HepG2 (cell line): ENCODE measurements around the gene PRKG1. TPM values are rescaled to one million over a fixed set of nuclear protein-coding genes. Genes with fewer than 3 reads are reported as not detected.

Experiments
- ATAC-seq: fragments of 200-7000 bp; cut with Tn5 transposase; 3 replicates; pipeline ENCODE4 v1.9.1; 2020; ENCODE audit warnings: mild to moderate bottlenecking, moderate library complexity
- BruUV-seq: library from RNA; stranded (reverse); fragments of 400-500 nt; replicated peaks from 2 replicates; lab custom pipeline; 2021; lab: Mats Ljungman, UMichigan
- CTCF ChIA-PET: fragments of 300-600 bp; formaldehyde crosslinking; extraction: SDS; loops from one replicate; lab custom pipeline; 2021; ENCODE audit warnings: low total read pairs, inconsistent platforms, low intra/inter-chr PET ratio; lab: Yijun Ruan, JAX
- POLR2A ChIA-PET: fragments of 350-600 bp; sonication (Branson Sonifier 250); formaldehyde crosslinking; loops from one replicate; lab custom pipeline; 2020; ENCODE audit warnings: antibody characterized with exemption, inconsistent platforms; lab: Yijun Ruan, JAX
- DNase-seq: peaks from one replicate; pipeline ENCODE4 v3.0.0-alpha.2; 2015; ENCODE audit warnings: low spot score
- FAIRE-seq: peaks from 3 replicates; lab custom pipeline; 2011; peaks lifted over from hg19 to GRCh38; lab: Jason Lieb, UNC
- H2AFZ ChIP-seq: one replicate; pipeline ENCODE4 v1.6.1; 2011; ENCODE audit warnings: low read length, inconsistent platforms
- H3K27ac ChIP-seq: fragments of 300-600 bp; 3 replicates; pipeline ENCODE4 v1.8.0; 2011; ENCODE audit warnings: mixed run types, mild to moderate bottlenecking, mixed read lengths, low read length, inconsistent platforms; ENCODE audit not compliant: insufficient read depth; ENCODE audit errors: extremely low read length
- H3K27me3 ChIP-seq, 2 experiments: fragments of 200-600 bp in 1 of 2; 2 replicates in 1 of 2; 3 replicates in 1 of 2; pipeline versions ENCODE4 v1.6.0 to v1.8.0; 2011; ENCODE audit warnings: low read length in 2 of 2, mild to moderate bottlenecking in 2 of 2, moderate library complexity in 2 of 2, inconsistent platforms in 1 of 2; ENCODE audit not compliant: insufficient read depth in 2 of 2, control insufficient read depth in 1 of 2
- H3K36me3 ChIP-seq, 2 experiments: fragments of 200-600 bp in 1 of 2; replicated peaks in 1 of 2; 2 replicates in 1 of 2; 3 replicates in 1 of 2; pipeline versions ENCODE4 v1.5.1 to v1.8.0; 2011; ENCODE audit warnings: low read length in 2 of 2, inconsistent platforms in 1 of 2; ENCODE audit not compliant: insufficient read depth in 2 of 2, control insufficient read depth in 1 of 2
- H3K4me1 ChIP-seq: 2 replicates; pipeline ENCODE4 v1.5.1; 2012; ENCODE audit warnings: low read length, inconsistent platforms; ENCODE audit not compliant: insufficient read depth
- H3K4me2 ChIP-seq: 2 replicates; pipeline ENCODE4 v1.6.0; 2011; ENCODE audit warnings: low read depth, low read length, inconsistent platforms
- H3K4me3 ChIP-seq, 3 experiments: fragments of 200-600 bp in 1 of 3; sonication (generic), shearing (Covaris generic) in 1 of 3; replicated peaks in 1 of 3; 2 replicates each; pipeline ENCODE4 v1.5.1; 2011 to 2016; ENCODE audit warnings: low read length in 3 of 3, inconsistent platforms in 2 of 3, low read depth in 2 of 3, mild to moderate bottlenecking in 2 of 3, control low read depth in 1 of 3, mixed read lengths in 1 of 3; ENCODE audit not compliant: insufficient read depth in 1 of 3
- H3K79me2 ChIP-seq: one replicate; pipeline ENCODE4 v1.6.1; 2011; ENCODE audit warnings: low read length, inconsistent platforms; ENCODE audit not compliant: insufficient read depth
- H3K9ac ChIP-seq: 2 replicates; pipeline ENCODE4 v1.6.0; 2011; ENCODE audit warnings: mild to moderate bottlenecking, low read depth, low read length, inconsistent platforms; ENCODE audit not compliant: insufficient read depth
- H3K9me3 ChIP-seq: 2 replicates; pipeline ENCODE4 v1.5.1; 2012; ENCODE audit warnings: mild to moderate bottlenecking, low read length
- H4K20me1 ChIP-seq: 2 replicates; pipeline ENCODE4 v1.6.0; 2011; ENCODE audit warnings: inconsistent platforms, mild to moderate bottlenecking, low read length, moderate library complexity; ENCODE audit not compliant: insufficient read depth
- AKAP8 ChIP-seq: sonication (generic); formaldehyde crosslinking; IDR thresholded peaks from 2 replicates; pipeline ENCODE4 v1.5.1; 2020; ENCODE audit warnings: mild to moderate bottlenecking, missing genetic modification reagents
- ELF3 ChIP-seq: IDR thresholded peaks from 2 replicates; pipeline ENCODE4 v1.6.1; 2016; ENCODE audit warnings: missing genetic modification reagents, missing compliant biosample characterization
- JUND ChIP-seq: sonication (generic); formaldehyde crosslinking; IDR thresholded peaks from 2 replicates; pipeline ENCODE4 v1.8.0; 2022; ENCODE audit warnings: mild to moderate bottlenecking, missing genetic modification reagents
- SALL2 ChIP-seq: sonication (generic); formaldehyde crosslinking; IDR thresholded peaks from 2 replicates; pipeline ENCODE4 v1.8.1; 2023; ENCODE audit warnings: mild to moderate bottlenecking, missing genetic modification reagents, inconsistent platforms
- TRAFD1 ChIP-seq: sonication (generic); formaldehyde crosslinking; IDR thresholded peaks from 2 replicates; pipeline ENCODE4 v1.5.1; 2020; ENCODE audit warnings: missing genetic modification reagents, mild to moderate bottlenecking, borderline replicate concordance
- ZBTB14 ChIP-seq: sonication (generic); formaldehyde crosslinking; IDR thresholded peaks from 2 replicates; pipeline ENCODE4 v1.4.0; 2020; ENCODE audit warnings: missing genetic modification reagents
- ZFP37 ChIP-seq: sonication (generic); formaldehyde crosslinking; IDR thresholded peaks from 2 replicates; pipeline ENCODE4 v1.4.0; 2020; ENCODE audit warnings: missing genetic modification reagents, borderline replicate concordance
- ZNF280B ChIP-seq: sonication (generic); formaldehyde crosslinking; IDR thresholded peaks from 2 replicates; pipeline ENCODE4 v1.5.0; 2020; ENCODE audit warnings: missing genetic modification reagents, mild to moderate bottlenecking, borderline replicate concordance
- ZNF510 ChIP-seq: sonication (generic); formaldehyde crosslinking; IDR thresholded peaks from 2 replicates; pipeline ENCODE4 v1.4.0; 2020; ENCODE audit warnings: low read depth, mild to moderate bottlenecking, missing genetic modification reagents
- WGBS: methylation state at CpG from one replicate; pipeline ENCODE4 v1.1.6; 2017; ENCODE audit warnings: low lambda C conversion rate; 5-methylcytosine and 5-hydroxymethylcytosine counted together
- in situ Hi-C: cut with HindIII; loops from 2 replicates; pipeline ENCODE4 v1.10.0; 2017; ENCODE audit warnings: low pct_unique_long_range_greater_than_20kb; ENCODE audit not compliant: extremely low pct_ligation_motif_present
- intact Hi-C: fragments of 100-400 bp; cut with micrococcal nuclease; formaldehyde crosslinking; loops from one replicate; pipeline ENCODE4 v1.10.0; 2022; ENCODE audit not compliant: unreplicated experiment
- polyA plus RNA-seq, 8 experiments: library from polyadenylated mRNA; depleted of rRNA in 3 of 8; stranded (reverse) in 7 of 8; unstranded in 1 of 8; fragments of >200 nt; fragmentation: Illumina TruSeq in 4 of 8; extraction: Trizol in 4 of 8; gene quantifications; 2 replicates each; pipeline versions ENCODE4 v1.2.1 to v1.2.3, GENCODE V29; 2011 to 2016; ENCODE audit warnings: low read depth in 4 of 8, missing spikeins in 1 of 8, mixed read lengths in 1 of 8; ENCODE audit not compliant: insufficient read depth in 1 of 8
- total RNA-seq, 5 experiments: library from RNA; depleted of rRNA; stranded (reverse); fragments of >200 nt; fragmentation: Illumina TruSeq; extraction: Trizol; gene quantifications; 2 replicates each; pipeline ENCODE4 v1.2.3, GENCODE V29; 2016; ENCODE audit warnings: low read depth in 1 of 5

Gene PRKG1
- total and polyA plus RNA-seq, 2 of the 13 experiments (the other 11 are each of a cell fraction or from before 2014, with no cell fraction given): 0.01 TPM; not detected in 1

GRCh38 chr10:51047857-51048256 is 26.4 kb upstream of the PRKG1 start:
- ATAC-seq (no peak), FAIRE-seq (no peak), DNase-seq (no peak)
- Histone ChIP-seq H3K36me3 (no peaks in the 10 kb centered on the region), H3K9ac (no peak overlapping the region), H3K79me2 (no peaks in the 10 kb centered on the region), H4K20me1 (no peaks in the 10 kb centered on the region), H3K27ac (no peak overlapping the region), H3K4me2 (no peak overlapping the region), H3K4me1 (no peaks in the 10 kb centered on the region), H3K27me3 (no peaks in the 10 kb centered on the region), H2AFZ (no peak overlapping the region), H3K9me3 (no peaks in the 10 kb centered on the region), H3K4me3 (no peak overlapping the region)
- CTCF ChIA-PET: no interaction called here
- POLR2A ChIA-PET: no interaction called here
- WGBS: 0% methylated on average over 2 of the region's 2 CpGs
- intact Hi-C loops: no loop called here
- TF ChIP-seq ZBTB14 (CRISPR knock-in tag) (no peak), JUND (no peak), AKAP8 (no peak), SALL2 (no peak), ZFP37 (CRISPR knock-in tag) (no peak), ZNF280B (CRISPR knock-in tag) (no peak), TRAFD1 (CRISPR knock-in tag) (no peak), ZNF510 (CRISPR knock-in tag) (no peak), ELF3 (no peak)
- in situ Hi-C loops: no loop called here
- BruUV-seq: no TSS peak
